ENCODE results near the gene ADAM22.

DNA sequence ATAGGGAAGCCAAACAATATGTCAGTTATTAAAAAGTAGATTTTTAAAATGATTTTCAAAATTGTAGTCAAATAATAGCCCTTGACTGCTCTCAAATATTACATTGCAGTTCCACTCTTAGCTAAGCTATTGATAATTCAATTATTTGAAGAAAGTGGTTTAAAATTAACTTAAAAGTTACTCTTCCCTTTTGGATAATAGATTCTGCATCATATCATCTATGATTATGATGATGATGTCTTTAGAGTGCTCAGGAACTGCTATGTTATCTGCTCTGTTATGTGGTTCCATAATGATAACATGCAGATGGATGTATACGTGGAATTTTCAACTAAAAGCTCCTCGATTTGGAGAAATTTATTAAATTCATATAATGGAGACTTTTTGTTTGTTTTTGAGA lies 110.0 kb downstream of the ADAM22 start:
- no peak for TF ChIP-seq CTCF (IDR thresholded peaks at IDR 0.05 in 2 of 3, conservative IDR thresholded peaks at IDR 0.05 in 1 of 3; ENCODE audit: borderline replicate concordance in 1 of 3, insufficient read depth in 1 of 3, low read depth in 2 of 3, low read length in 2 of 3)
- TF ChIP-seq ELF1 (IDR thresholded peaks at IDR 0.05; ENCODE audit: borderline replicate concordance, low read depth), result no peak
- TF ChIP-seq EZH2 (IDR thresholded peaks at IDR 0.05), result no peak
- no peak for TF ChIP-seq POLR2A (IDR thresholded peaks at IDR 0.05; ENCODE audit: borderline replicate concordance, extremely low read depth, insufficient read depth, insufficient read length)
- no peak for TF ChIP-seq MAX (IDR thresholded peaks at IDR 0.05)
- TF ChIP-seq CEBPB (IDR thresholded peaks at IDR 0.05; ENCODE audit: low read depth), result no peak
- no peak for TF ChIP-seq SIN3A (IDR thresholded peaks at IDR 0.05; ENCODE audit: low read depth)
- no peak for TF ChIP-seq POLR2AphosphoS5 (IDR thresholded peaks at IDR 0.05; ENCODE audit: low read depth, low read length)
- no peak for TF ChIP-seq EZH2phosphoT487 (IDR thresholded peaks at IDR 0.05; ENCODE audit: borderline replicate concordance)
- TF ChIP-seq JUND (IDR thresholded peaks at IDR 0.05), result no peak
- TF ChIP-seq YY1 (IDR thresholded peaks at IDR 0.05; ENCODE audit: extremely low read depth, insufficient replicate concordance, low read depth, low read length), result no peak
- no peak for TF ChIP-seq RAD21 (IDR thresholded peaks at IDR 0.05; ENCODE audit: low read depth)
- TF ChIP-seq TCF7L2 (IDR thresholded peaks at IDR 0.05; ENCODE audit: borderline replicate concordance, extremely low read depth, insufficient read depth, insufficient read length), result no peak
